HG03139 (cell line): ENCODE data around the gene GDF2.

Experiments used
- ATAC-seq: cut with Tn5 transposase; IDR thresholded peaks from one replicate; pipeline ENCODE4 v1.9.1; 2021; ENCODE audit not compliant: unreplicated experiment

The GDF2 gene

GRCh38 chr10:47331954-47332353 is 9.7 kb downstream of the GDF2 start:
- no peak for ATAC-seq

GRCh38 chr10:47332371-47332770 is 10.1 kb downstream of the GDF2 start:
- ATAC-seq, result no peak

GRCh38 chr10:47332946-47333345 is 10.7 kb downstream of the GDF2 start:
- ATAC-seq, result no peak

- no peak for ATAC-seq
Observed at GRCh38 chr10:47333532-47333931, 11.3 kb downstream of the GDF2 start.

GRCh38 chr10:47334466-47335295 is 12.4 kb downstream of the GDF2 start:
- ATAC-seq, result no peak

GRCh38 chr10:47335906-47336305 is 13.7 kb downstream of the GDF2 start:
- no peak for ATAC-seq

- ATAC-seq, result no peak
Observed at GRCh38 chr10:47336387-47337134, 14.3 kb downstream of the GDF2 start.

GRCh38 chr10:47337310-47337709 is 15.1 kb downstream of the GDF2 start:
- ATAC-seq, result no peak

GRCh38 chr10:47339186-47339735 is 17.0 kb downstream of the GDF2 start:
- ATAC-seq, result no peak

- ATAC-seq, result no peak
Observed at GRCh38 chr10:47339759-47340607, 17.7 kb downstream of the GDF2 start.

GRCh38 chr10:47340608-47341170 is 18.4 kb downstream of the GDF2 start:
- no peak for ATAC-seq

- ATAC-seq, result no peak
Observed at GRCh38 chr10:47344996-47345870, 23.0 kb downstream of the GDF2 start.

- ATAC-seq, result no peak
Observed at GRCh38 chr10:47346581-47347302, 24.5 kb downstream of the GDF2 start.

GRCh38 chr10:47347303-47347675 is 25.0 kb downstream of the GDF2 start:
- no peak for ATAC-seq

- ATAC-seq, result no peak
Observed at GRCh38 chr10:47348138-47348651, 25.9 kb downstream of the GDF2 start, which contains the start of gene RBP3. Gene RBP3 (plus strand): TSS chr10:47348363. CDS start chr10:47348485, 122 bp downstream.

- ATAC-seq, result no peak
Observed at GRCh38 chr10:47348661-47349470, 26.6 kb downstream of the GDF2 start.

GRCh38 chr10:47349516-47349915 is 27.3 kb downstream of the GDF2 start:
- no peak for ATAC-seq

- no peak for ATAC-seq
Observed at GRCh38 chr10:47349941-47350371, 27.7 kb downstream of the GDF2 start.
